Fibroblast of pulmonary artery (primary cell): Measurements from ENCODE around the gene SAMD9L.

ENCODE experiments used
- DNase-seq: peaks from one replicate; pipeline ENCODE4 v3.0.0-alpha.2; 2010; ENCODE audit warnings: low read depth
- H3K4me3 ChIP-seq: replicated peaks from 2 replicates; pipeline ENCODE4 v1.5.1; 2011; ENCODE audit warnings: low read depth, mild to moderate bottlenecking, control low read depth, low read length, moderate library complexity
- CTCF ChIP-seq: IDR thresholded peaks from 2 replicates; pipeline ENCODE4 v1.5.1; 2011; ENCODE audit warnings: mild to moderate bottlenecking, control low read depth, low read length, inconsistent platforms; ENCODE audit errors: missing control alignments

Gene SAMD9L

GRCh38 chr7:93161181-93161762 is 13.1 kb upstream of the SAMD9L start:
- TF ChIP-seq CTCF: no peak
- DNase-seq: no peak
- H3K4me3 ChIP-seq: no peak overlapping the region

GRCh38 chr7:93160410-93160809 is 12.2 kb upstream of the SAMD9L start:
- no peak for TF ChIP-seq CTCF
- DNase-seq: no peak
- H3K4me3 ChIP-seq: no peak overlapping the region

GRCh38 chr7:93159490-93159889 is 11.3 kb upstream of the SAMD9L start:
- no peak for TF ChIP-seq CTCF
- DNase-seq: peak; percentile 21

GRCh38 chr7:93156884-93157283 is 8.7 kb upstream of the SAMD9L start:
- TF ChIP-seq CTCF: no peak
- no peak overlapping the region for H3K4me3 ChIP-seq
- no peak for DNase-seq

More at GRCh38 chr7:93159490-93159889, 11.3 kb upstream of the SAMD9L start:
- H3K4me3 ChIP-seq: no peak overlapping the region

- no peak overlapping the region for H3K4me3 ChIP-seq
- TF ChIP-seq CTCF: no peak
- DNase-seq: peak; percentile 21
These were observed 2.1 kb upstream of the SAMD9L start for GRCh38 chr7:93150200-93150835.

- H3K4me3 ChIP-seq: no peak overlapping the region
These were observed 542 bp upstream of the SAMD9L start for GRCh38 chr7:93148727-93149126.

More at GRCh38 chr7:93148727-93149126, 542 bp upstream of the SAMD9L start:
- no peak for TF ChIP-seq CTCF
- DNase-seq: no peak
